Tibial nerve (tissue), 3 donors: ENCODE measurements around the gene USP25.

Experiments
- CTCF ChIP-seq, 5 experiments: fragments of 200-600 bp in 3 of 5; fragments of 450-650 bp in 2 of 5; sonication (generic) in 3 of 5; IDR thresholded peaks; one replicate each; pipeline ENCODE4 v1.5.1; 2016 to 2019; ENCODE audit warnings: antibody characterized with exemption in 5 of 5, mild to moderate bottlenecking in 3 of 5, moderate library complexity in 2 of 5
- POLR2A ChIP-seq, 2 donors: fragments of 450-650 bp; IDR thresholded peaks; one replicate each; pipeline ENCODE4 v1.6.1; 2017; ENCODE audit warnings: antibody characterized with exemption in 2 of 2, mild to moderate bottlenecking in 2 of 2, moderate library complexity in 2 of 2

GRCh38 chr21:15766952-15767603, 37.3 kb downstream of the USP25 start:
- TF ChIP-seq POLR2A (IDR thresholded peaks at IDR 0.05), result no peak
- TF ChIP-seq CTCF (IDR thresholded peaks at IDR 0.05), result no peak
